GM21423 (cell line): ENCODE results near the gene EXOC2.
"Not testable (repeated sequence)": the region's sequence is repeated elsewhere in the genome, so short reads cannot be mapped to it uniquely, and the experiment has no call there.

Experiments
- ATAC-seq: cut with Tn5 transposase; IDR thresholded peaks from one replicate; pipeline ENCODE4 v1.9.1; 2021; ENCODE audit warnings: mild to moderate bottlenecking, moderate library complexity; ENCODE audit not compliant: unreplicated experiment

Gene EXOC2

GRCh38 chr6:710601-711571 lies 17.9 kb upstream of the EXOC2 start:
- ATAC-seq = peak; percentile 86

- no peak for ATAC-seq
Observed at GRCh38 chr6:709471-710056, 16.6 kb upstream of the EXOC2 start.

GRCh38 chr6:708237-708598 lies 15.3 kb upstream of the EXOC2 start:
- ATAC-seq = no peak

GRCh38 chr6:707576-708236 lies 14.8 kb upstream of the EXOC2 start:
- no peak for ATAC-seq

GRCh38 chr6:706819-707381 lies 14.0 kb upstream of the EXOC2 start:
- ATAC-seq = no peak

GRCh38 chr6:706146-706545 lies 13.2 kb upstream of the EXOC2 start:
- ATAC-seq = no peak

- ATAC-seq = no peak
Observed at GRCh38 chr6:705047-705446, 12.1 kb upstream of the EXOC2 start.

GRCh38 chr6:704046-704445 lies 11.1 kb upstream of the EXOC2 start:
- no peak for ATAC-seq

- ATAC-seq = no peak
Observed at GRCh38 chr6:703552-703951, 10.6 kb upstream of the EXOC2 start.

- ATAC-seq = no peak
Observed at GRCh38 chr6:701700-702479, 9.0 kb upstream of the EXOC2 start.

- no peak for ATAC-seq
Observed at GRCh38 chr6:701215-701614, 8.3 kb upstream of the EXOC2 start.

GRCh38 chr6:700490-700889 lies 7.6 kb upstream of the EXOC2 start:
- ATAC-seq = no peak

GRCh38 chr6:699319-699718 lies 6.4 kb upstream of the EXOC2 start:
- no peak for ATAC-seq

GRCh38 chr6:694431-695126 lies 1.6 kb upstream of the EXOC2 start:
- ATAC-seq = not testable (repeated sequence)

- ATAC-seq = no peak
Observed at GRCh38 chr6:693723-694009, 727 bp upstream of the EXOC2 start.

- peak; percentile 72 for ATAC-seq
Observed at GRCh38 chr6:692356-692851, 535 bp downstream of the EXOC2 start.

- ATAC-seq = no peak
Observed at GRCh38 chr6:689223-689622, 3.7 kb downstream of the EXOC2 start.

GRCh38 chr6:686497-686896 lies 6.4 kb downstream of the EXOC2 start:
- no peak for ATAC-seq

- ATAC-seq = peak; percentile 71
Observed at GRCh38 chr6:684831-685636, 7.9 kb downstream of the EXOC2 start.
